Measurements from ENCODE around the gene HS3ST6. TPM values are rescaled to one million over a fixed set of nuclear protein-coding genes. Genes with fewer than 3 reads are reported as not detected.

Gene HS3ST6
- total and polyA plus RNA-seq, 2 of the 13 experiments (the other 11 are each of a cell fraction or from before 2014, with no cell fraction given), result not detected

DNA sequence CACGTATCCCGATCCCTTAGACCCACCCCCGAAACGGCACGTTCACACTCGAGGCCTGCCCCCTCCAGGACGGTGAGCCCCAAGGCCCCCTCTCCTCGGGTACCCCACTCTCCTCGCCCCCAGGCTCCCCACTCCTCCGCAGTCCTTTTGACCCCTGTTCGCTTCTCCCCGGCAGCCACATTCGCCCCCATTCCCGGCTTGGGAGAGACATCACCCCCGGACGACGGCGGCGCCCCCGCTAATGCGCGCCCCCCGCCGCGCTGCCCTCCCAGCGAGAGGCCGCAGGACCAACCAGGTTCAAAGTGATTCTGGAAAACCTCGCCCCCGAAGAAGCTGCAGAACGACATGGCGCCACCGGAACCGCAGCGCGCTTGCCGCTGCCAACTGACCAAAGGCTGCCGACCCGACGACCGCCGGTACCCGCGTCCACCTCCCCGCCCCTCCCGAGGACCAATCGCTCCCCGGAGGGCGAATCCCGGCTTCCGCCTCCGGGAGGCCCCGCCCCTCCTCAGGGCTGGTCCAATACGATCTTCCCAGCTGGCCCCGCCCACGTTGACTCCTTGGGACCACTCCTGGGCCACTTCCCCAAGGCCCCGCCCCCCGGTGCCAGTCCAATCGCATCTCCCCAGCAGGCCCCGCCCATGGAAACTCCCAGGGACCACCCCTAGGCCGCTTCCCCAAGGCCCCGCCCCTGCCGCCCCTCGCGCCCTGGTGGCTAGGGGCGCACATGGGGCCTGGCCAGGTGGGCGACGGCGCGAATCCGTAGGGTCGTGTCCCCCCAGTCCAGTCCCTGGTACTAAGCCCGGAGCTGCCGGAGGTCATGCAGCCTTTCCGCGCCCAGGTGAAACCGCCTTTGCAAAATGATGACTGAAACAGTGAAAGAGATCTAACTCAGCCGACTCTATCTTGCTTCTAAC lies 24.9 kb upstream of the HS3ST6 start, which contains the start of gene MSRB1 (continued):
- TF ChIP-seq, protein P1, sequence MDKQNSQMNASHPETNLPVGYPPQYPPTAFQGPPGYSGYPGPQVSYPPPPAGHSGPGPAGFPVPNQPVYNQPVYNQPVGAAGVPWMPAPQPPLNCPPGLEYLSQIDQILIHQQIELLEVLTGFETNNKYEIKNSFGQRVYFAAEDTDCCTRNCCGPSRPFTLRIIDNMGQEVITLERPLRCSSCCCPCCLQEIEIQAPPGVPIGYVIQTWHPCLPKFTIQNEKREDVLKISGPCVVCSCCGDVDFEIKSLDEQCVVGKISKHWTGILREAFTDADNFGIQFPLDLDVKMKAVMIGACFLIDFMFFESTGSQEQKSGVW (CRISPR knock-in tag; IDR thresholded peaks at IDR 0.05; ENCODE audit: borderline replicate concordance), result no peak; the same call in 1 of the 2 replicates
- TF ChIP-seq, protein P2, sequence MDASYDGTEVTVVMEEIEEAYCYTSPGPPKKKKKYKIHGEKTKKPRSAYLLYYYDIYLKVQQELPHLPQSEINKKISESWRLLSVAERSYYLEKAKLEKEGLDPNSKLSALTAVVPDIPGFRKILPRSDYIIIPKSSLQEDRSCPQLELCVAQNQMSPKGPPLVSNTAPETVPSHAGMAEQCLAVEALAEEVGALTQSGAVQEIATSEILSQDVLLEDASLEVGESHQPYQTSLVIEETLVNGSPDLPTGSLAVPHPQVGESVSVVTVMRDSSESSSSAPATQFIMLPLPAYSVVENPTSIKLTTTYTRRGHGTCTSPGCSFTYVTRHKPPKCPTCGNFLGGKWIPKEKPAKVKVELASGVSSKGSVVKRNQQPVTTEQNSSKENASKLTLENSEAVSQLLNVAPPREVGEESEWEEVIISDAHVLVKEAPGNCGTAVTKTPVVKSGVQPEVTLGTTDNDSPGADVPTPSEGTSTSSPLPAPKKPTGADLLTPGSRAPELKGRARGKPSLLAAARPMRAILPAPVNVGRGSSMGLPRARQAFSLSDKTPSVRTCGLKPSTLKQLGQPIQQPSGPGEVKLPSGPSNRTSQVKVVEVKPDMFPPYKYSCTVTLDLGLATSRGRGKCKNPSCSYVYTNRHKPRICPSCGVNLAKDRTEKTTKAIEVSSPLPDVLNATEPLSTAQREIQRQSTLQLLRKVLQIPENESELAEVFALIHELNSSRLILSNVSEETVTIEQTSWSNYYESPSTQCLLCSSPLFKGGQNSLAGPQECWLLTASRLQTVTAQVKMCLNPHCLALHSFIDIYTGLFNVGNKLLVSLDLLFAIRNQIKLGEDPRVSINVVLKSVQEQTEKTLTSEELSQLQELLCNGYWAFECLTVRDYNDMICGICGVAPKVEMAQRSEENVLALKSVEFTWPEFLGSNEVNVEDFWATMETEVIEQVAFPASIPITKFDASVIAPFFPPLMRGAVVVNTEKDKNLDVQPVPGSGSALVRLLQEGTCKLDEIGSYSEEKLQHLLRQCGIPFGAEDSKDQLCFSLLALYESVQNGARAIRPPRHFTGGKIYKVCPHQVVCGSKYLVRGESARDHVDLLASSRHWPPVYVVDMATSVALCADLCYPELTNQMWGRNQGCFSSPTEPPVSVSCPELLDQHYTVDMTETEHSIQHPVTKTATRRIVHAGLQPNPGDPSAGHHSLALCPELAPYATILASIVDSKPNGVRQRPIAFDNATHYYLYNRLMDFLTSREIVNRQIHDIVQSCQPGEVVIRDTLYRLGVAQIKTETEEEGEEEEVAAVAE (CRISPR knock-in tag; IDR thresholded peaks at IDR 0.05; ENCODE audit: borderline replicate concordance), result no peak
- TF ChIP-seq MAFG (CRISPR knock-in tag; IDR thresholded peaks at IDR 0.05), result no peak
- no peak for TF ChIP-seq PRMT3 (CRISPR knock-in tag; IDR thresholded peaks at IDR 0.05; ENCODE audit: borderline replicate concordance, low read depth)
- TF ChIP-seq BCL6 (CRISPR knock-in tag; IDR thresholded peaks at IDR 0.05), result no peak
- no peak for TF ChIP-seq ZBTB8A (CRISPR knock-in tag; IDR thresholded peaks at IDR 0.05; ENCODE audit: borderline replicate concordance, low read depth)
- TF ChIP-seq, protein P3, sequence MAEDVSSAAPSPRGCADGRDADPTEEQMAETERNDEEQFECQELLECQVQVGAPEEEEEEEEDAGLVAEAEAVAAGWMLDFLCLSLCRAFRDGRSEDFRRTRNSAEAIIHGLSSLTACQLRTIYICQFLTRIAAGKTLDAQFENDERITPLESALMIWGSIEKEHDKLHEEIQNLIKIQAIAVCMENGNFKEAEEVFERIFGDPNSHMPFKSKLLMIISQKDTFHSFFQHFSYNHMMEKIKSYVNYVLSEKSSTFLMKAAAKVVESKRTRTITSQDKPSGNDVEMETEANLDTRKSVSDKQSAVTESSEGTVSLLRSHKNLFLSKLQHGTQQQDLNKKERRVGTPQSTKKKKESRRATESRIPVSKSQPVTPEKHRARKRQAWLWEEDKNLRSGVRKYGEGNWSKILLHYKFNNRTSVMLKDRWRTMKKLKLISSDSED (CRISPR knock-in tag; IDR thresholded peaks at IDR 0.05), result no peak
- TF ChIP-seq THAP11 (CRISPR knock-in tag; IDR thresholded peaks at IDR 0.05), result peak; percentile 72
- TF ChIP-seq ZNF720 (CRISPR knock-in tag; IDR thresholded peaks at IDR 0.05), result no peak
- TF ChIP-seq, protein P4, sequence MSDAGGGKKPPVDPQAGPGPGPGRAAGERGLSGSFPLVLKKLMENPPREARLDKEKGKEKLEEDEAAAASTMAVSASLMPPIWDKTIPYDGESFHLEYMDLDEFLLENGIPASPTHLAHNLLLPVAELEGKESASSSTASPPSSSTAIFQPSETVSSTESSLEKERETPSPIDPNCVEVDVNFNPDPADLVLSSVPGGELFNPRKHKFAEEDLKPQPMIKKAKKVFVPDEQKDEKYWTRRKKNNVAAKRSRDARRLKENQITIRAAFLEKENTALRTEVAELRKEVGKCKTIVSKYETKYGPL (CRISPR knock-in tag; IDR thresholded peaks at IDR 0.05), result no peak
- TF ChIP-seq GABPB1 (CRISPR knock-in tag; IDR thresholded peaks at IDR 0.05), result peak; percentile 89
- TF ChIP-seq ZNF121 (CRISPR knock-in tag; IDR thresholded peaks at IDR 0.05), result no peak
- TF ChIP-seq, protein P5, sequence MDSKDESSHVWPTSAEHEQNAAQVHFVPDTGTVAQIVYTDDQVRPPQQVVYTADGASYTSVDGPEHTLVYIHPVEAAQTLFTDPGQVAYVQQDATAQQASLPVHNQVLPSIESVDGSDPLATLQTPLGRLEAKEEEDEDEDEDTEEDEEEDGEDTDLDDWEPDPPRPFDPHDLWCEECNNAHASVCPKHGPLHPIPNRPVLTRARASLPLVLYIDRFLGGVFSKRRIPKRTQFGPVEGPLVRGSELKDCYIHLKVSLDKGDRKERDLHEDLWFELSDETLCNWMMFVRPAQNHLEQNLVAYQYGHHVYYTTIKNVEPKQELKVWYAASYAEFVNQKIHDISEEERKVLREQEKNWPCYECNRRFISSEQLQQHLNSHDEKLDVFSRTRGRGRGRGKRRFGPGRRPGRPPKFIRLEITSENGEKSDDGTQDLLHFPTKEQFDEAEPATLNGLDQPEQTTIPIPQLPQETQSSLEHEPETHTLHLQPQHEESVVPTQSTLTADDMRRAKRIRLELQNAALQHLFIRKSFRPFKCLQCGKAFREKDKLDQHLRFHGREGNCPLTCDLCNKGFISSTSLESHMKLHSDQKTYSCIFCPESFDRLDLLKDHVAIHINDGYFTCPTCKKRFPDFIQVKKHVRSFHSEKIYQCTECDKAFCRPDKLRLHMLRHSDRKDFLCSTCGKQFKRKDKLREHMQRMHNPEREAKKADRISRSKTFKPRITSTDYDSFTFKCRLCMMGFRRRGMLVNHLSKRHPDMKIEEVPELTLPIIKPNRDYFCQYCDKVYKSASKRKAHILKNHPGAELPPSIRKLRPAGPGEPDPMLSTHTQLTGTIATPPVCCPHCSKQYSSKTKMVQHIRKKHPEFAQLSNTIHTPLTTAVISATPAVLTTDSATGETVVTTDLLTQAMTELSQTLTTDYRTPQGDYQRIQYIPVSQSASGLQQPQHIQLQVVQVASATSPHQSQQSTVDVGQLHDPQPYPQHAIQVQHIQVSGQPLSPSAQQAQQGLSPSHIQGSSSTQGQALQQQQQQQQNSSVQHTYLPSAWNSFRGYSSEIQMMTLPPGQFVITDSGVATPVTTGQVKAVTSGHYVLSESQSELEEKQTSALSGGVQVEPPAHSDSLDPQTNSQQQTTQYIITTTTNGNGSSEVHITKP (CRISPR knock-in tag; IDR thresholded peaks at IDR 0.05; ENCODE audit: low read depth), result 0 out of 2 replicates have a peak, but pooled peaks have one; percentile 43
- no peak for TF ChIP-seq MEIS2 (CRISPR knock-in tag; IDR thresholded peaks at IDR 0.05)
- no peak; the same call in 1 of the 2 replicates for TF ChIP-seq SOX5 (CRISPR knock-in tag; IDR thresholded peaks at IDR 0.05; ENCODE audit: borderline replicate concordance)
